MCF 10A (cell line): Measurements from ENCODE around the gene CATSPERZ. TPM values are rescaled to one million over a fixed set of nuclear protein-coding genes. Genes with fewer than 3 reads are reported as not detected.

Experiments used
- BruUV-seq: library from RNA; stranded (reverse); fragments of 400-500 nt; replicated peaks from 2 replicates; lab custom pipeline; 2021; lab: Mats Ljungman, UMichigan
- CTCF ChIA-PET: fragments of 300-600 bp; sonication (Branson Sonifier 250); formaldehyde crosslinking; extraction: SDS; loops from one replicate; lab custom pipeline; 2021; ENCODE audit warnings: antibody characterized with exemption, inconsistent platforms; lab: Yijun Ruan, JAX
- POLR2A ChIA-PET: fragments of 300-600, 350-650 bp; sonication (Branson Sonifier 250); formaldehyde crosslinking; extraction: SDS; loops from one replicate; lab custom pipeline; 2020; ENCODE audit warnings: antibody characterized with exemption, inconsistent platforms; lab: Yijun Ruan, JAX
- DNase-seq: peaks from one replicate; pipeline ENCODE4 v3.0.0-alpha.2; 2018; ENCODE audit not compliant: unreplicated experiment
- H3K27ac Mint-ChIP-seq: one replicate; pipeline ENCODE4 v1.8.0; 2022; ENCODE audit warnings: mild to moderate bottlenecking, low read depth, mixed read lengths; ENCODE audit not compliant: unreplicated experiment
- H3K27me3 Mint-ChIP-seq: one replicate; pipeline ENCODE4 v1.8.0; 2022; ENCODE audit warnings: mixed read lengths; ENCODE audit not compliant: insufficient read depth, unreplicated experiment
- H3K36me3 Mint-ChIP-seq: one replicate; pipeline ENCODE4 v1.8.0; 2022; ENCODE audit warnings: mild to moderate bottlenecking, moderate library complexity, mixed read lengths; ENCODE audit not compliant: insufficient read depth, unreplicated experiment
- H3K4me1 Mint-ChIP-seq: one replicate; pipeline ENCODE4 v1.8.0; 2022; ENCODE audit warnings: mixed read lengths; ENCODE audit not compliant: insufficient read depth, unreplicated experiment
- H3K4me3 Mint-ChIP-seq: one replicate; pipeline ENCODE4 v1.8.0; 2022; ENCODE audit warnings: mild to moderate bottlenecking, moderate library complexity, mixed read lengths; ENCODE audit not compliant: unreplicated experiment
- H3K9me3 Mint-ChIP-seq: one replicate; pipeline ENCODE4 v1.8.0; 2022; ENCODE audit warnings: mixed read lengths; ENCODE audit not compliant: unreplicated experiment
- CTCF ChIP-seq: fragments of 200-600 bp; IDR thresholded peaks from one replicate; pipeline ENCODE4 v1.8.0; 2022; ENCODE audit warnings: antibody characterized with exemption, mild to moderate bottlenecking; ENCODE audit not compliant: unreplicated experiment
- intact Hi-C: fragments of 100-400 bp; cut with micrococcal nuclease; formaldehyde crosslinking; loops from 2 replicates; pipeline ENCODE4 v1.14.1; 2022
- total RNA-seq: library from RNA; stranded (reverse); gene quantifications from 2 replicates; pipeline ENCODE4 v1.2.3, GENCODE V29; 2022

Gene CATSPERZ
- total RNA-seq, 1 experiment from 2014 or later = 0.68 TPM

- intact Hi-C loops = no loop called here
- Mint-ChIP-seq H3K27ac (no peak overlapping the region), H3K9me3 (no peaks in the 10 kb centered on the region), H3K27me3 (no peaks in the 10 kb centered on the region), H3K4me1 (peaks cover 23% of the 10 kb centered on the region), H3K4me3 (no peak overlapping the region), H3K36me3 (peaks cover 58% of the 10 kb centered on the region)
- no peak for DNase-seq
- ChIA-PET CTCF (interaction anchor here (0.9 to 3.3 kb wide), 6 partner anchors 10 to 37 kb away, joined by 3 to 14 read pairs (median 5); partner anchors contain the start of gene PLCB3), POLR2A (interaction anchor here (0.6 to 0.7 kb wide), 2 partner anchors 21 to 23 kb away, joined by 3 read pairs; partner anchors contain the start of gene FKBP2)
- no peak for TF ChIP-seq CTCF
- BruUV-seq = no TSS peak
Measured at GRCh38 chr11:64264371-64264852, 35.7 kb upstream of the CATSPERZ start.

- no peak for DNase-seq
- no peak overlapping the region for H3K27ac Mint-ChIP-seq
- BruUV-seq = no TSS peak
- TF ChIP-seq CTCF = no peak
- no peaks in the 10 kb centered on the region for H3K9me3 Mint-ChIP-seq
- intact Hi-C loops = no loop called here
- no peaks in the 10 kb centered on the region for H3K27me3 Mint-ChIP-seq
- POLR2A ChIA-PET = interaction anchor here (0.6 kb wide), 1 partner anchor 20 kb away, joined by 3 read pairs; no protein-coding TSS in a partner anchor
- H3K4me3 Mint-ChIP-seq = no peak overlapping the region
- CTCF ChIA-PET = interaction anchor here (0.6 to 1.2 kb wide), 5 partner anchors 8 to 116 kb away, joined by 3 to 6 read pairs (median 4); partner anchors contain the start of gene PLCB3
- H3K36me3 Mint-ChIP-seq = peaks cover 60% of the 10 kb centered on the region
- H3K4me1 Mint-ChIP-seq = peaks cover 23% of the 10 kb centered on the region
Measured at GRCh38 chr11:64265176-64266160, 34.7 kb upstream of the CATSPERZ start.

GRCh38 chr11:64266339-64266738 is 33.8 kb upstream of the CATSPERZ start:
- H3K27me3 Mint-ChIP-seq = no peaks in the 10 kb centered on the region
- H3K36me3 Mint-ChIP-seq = peaks cover 60% of the 10 kb centered on the region
- H3K4me1 Mint-ChIP-seq = peaks cover 23% of the 10 kb centered on the region
- no TSS peak for BruUV-seq
- H3K4me3 Mint-ChIP-seq = no peak overlapping the region
- TF ChIP-seq CTCF = no peak
- no peaks in the 10 kb centered on the region for H3K9me3 Mint-ChIP-seq
- intact Hi-C loops = no loop called here
- ChIA-PET POLR2A (interaction anchor here (5.8 to 7.6 kb wide), 2 partner anchors 16 to 19 kb away, joined by 75 to 125 read pairs; partner anchors contain the start of genes BAD, GPR137 and PPP1R14B), CTCF (interaction anchor here (1.0 to 4.1 kb wide), 2 partner anchors 16 to 117 kb away, joined by 4 to 36 read pairs; partner anchors contain the start of gene PLCB3)
- H3K27ac Mint-ChIP-seq = peak overlapping the region; percentile 27
- peak; percentile 56 for DNase-seq
